Eye (tissue), 1 donor: ENCODE measurements around the gene C4orf50.

ENCODE experiments used
- DNase-seq: peaks from one replicate; pipeline ENCODE4 v3.0.0-alpha.2; 2015

The C4orf50 gene

DNA sequence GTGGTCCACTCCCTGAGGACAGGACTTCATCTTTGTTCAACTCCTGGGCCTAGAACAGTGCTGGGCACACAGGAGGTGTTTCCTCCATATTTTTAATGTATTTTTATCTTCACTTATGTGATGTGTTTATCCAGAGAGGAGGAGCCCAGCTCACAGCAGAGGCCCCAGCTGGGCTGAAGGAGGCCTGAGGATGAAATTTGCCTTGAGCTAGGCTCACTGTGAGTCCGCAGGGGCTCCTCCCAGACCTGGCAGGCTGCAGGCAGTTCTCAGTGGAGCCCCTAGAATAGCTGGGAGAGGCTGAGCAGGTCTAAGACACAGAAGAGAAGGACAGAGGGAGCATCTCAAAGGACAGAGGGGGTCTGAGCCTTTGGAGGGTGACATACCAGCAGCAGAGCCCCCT is 26.8 kb downstream of the C4orf50 start:
- DNase-seq = no peak

DNA sequence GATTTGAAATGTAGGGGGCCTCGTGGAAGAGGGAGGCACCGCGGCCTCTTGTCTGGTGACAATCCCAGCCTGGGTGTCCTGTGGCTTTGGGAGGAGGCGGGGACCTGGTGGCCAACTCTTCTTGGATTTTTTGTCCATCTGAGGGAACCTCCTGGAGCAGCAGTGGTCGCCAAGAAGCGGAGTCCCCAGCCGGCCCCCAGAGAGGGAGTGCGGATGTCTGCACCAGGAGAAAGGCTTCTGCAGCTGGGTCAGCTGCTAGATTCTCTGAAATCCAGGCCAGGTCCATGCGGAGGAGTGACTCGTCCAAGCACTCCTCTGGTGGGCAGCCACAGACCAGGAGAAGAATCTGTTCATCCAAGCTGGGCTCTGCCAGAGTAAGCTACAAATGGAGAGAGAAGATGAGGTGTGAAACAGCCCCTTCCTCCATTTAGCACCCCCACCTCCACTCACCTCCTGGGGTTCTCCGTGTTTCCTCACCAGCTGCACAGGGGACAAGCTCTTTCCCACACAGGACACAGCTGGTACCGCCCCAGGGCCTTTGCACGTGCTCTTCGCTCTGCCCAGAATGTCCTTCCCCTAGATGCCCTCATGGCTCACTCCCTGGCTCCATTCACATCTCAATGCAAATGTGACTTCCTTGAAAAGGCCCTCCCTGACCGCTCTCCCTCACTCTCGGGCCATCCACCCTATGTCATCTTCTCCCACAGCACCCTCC is 27.6 kb downstream of the C4orf50 start:
- no peak for DNase-seq

DNA sequence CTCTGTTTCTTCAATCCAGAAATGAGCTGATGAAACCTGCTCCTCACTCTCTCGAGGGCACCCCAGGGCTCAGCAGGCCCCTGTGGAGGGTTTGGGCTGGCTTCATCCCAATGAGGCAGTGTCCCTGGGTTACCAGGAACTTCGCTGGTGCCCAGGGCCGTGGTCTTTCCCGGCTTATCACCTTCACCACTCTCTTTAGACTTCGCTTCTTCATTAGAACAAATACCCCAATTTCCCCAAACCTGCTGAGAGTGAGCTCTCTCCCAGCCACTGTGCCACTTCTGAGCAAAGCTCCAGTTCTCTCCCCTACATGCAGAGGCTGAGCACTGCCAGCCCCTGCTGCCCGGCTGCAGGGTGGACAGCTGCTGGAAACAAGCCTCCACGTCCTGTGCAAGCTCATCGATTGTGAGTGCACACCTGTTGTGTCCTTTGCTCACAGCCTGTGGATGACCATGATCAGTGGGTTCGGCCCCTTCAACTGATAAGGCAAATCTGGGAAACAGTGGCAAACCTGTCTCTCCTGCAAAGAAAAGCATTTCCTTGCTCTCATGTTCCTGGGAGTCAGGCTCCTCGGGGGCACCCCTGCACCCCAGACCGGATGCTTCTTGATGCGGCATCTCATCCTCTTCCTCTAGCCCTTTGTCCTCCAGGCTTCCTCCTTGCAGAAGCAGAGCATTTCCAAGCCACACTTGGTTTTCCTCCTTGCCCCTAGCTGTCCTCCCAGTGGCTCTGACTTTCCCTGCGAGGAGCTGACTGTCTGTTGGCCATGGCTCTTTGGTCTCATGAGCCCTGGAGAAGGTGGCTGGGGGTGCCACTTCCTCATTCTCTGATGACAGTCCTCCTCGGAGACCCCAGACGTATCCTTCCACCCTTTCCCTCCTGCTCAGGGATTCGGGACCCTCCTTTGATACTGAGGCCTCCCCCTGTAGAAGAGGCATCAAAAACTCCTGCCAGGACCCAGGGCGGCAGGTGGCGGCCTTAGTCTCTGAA is 28.7 kb downstream of the C4orf50 start:
- DNase-seq = no peak

DNA sequence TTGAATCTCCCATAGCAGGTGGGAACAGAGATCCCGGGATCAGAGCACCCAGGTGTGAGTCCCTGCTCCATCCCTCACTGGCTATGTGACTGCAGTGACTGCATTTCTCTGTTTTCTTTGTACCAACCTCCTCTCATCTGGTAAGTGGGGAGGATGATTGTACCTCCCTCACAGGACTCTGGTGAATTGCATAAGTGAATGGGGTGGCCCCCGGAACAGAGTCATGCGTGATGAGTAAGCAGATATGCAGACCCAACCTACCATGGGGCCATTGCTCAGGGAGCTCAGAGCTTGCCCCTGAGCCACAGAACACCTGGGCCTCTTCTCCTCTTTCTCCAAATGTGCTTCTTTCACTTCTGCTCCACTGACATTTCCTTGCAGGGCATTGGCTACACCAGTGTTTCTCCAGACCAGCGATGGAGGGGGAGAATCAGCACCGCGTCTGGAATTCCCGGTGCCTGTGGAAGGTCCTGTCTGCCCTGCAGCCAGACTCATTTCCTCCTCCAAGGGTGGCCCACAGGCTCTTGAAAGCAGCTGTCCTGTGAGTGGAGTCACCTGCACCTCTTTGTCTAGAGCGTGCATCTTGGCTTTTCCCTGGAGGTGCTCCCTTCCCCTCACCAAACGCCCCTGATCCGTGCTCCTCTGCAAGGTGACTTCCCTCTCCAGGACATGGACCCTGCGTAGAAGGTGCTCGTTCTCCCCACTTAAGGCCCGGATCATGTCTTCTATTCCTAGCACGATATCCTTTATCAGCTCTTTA is 30.0 kb downstream of the C4orf50 start:
- no peak for DNase-seq

DNA sequence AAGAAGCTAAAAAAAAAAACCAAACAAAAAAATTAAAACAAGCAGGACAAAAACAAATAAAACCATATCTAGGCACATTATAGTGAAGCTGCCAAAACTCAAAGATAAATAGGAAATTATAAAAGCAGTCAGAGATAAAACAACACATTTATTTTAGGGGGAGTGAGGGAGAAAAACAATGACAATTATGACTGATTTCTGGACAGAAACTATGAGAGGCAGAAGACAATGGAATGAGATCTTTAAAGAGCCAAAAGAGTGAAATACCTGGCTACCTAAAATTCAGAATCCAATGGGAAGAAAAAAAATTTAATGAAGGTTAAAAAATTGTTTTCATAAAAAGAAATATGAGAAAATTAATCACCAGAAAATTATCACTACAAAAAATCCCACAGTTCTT is 33.4 kb downstream of the C4orf50 start:
- DNase-seq = no peak

DNA sequence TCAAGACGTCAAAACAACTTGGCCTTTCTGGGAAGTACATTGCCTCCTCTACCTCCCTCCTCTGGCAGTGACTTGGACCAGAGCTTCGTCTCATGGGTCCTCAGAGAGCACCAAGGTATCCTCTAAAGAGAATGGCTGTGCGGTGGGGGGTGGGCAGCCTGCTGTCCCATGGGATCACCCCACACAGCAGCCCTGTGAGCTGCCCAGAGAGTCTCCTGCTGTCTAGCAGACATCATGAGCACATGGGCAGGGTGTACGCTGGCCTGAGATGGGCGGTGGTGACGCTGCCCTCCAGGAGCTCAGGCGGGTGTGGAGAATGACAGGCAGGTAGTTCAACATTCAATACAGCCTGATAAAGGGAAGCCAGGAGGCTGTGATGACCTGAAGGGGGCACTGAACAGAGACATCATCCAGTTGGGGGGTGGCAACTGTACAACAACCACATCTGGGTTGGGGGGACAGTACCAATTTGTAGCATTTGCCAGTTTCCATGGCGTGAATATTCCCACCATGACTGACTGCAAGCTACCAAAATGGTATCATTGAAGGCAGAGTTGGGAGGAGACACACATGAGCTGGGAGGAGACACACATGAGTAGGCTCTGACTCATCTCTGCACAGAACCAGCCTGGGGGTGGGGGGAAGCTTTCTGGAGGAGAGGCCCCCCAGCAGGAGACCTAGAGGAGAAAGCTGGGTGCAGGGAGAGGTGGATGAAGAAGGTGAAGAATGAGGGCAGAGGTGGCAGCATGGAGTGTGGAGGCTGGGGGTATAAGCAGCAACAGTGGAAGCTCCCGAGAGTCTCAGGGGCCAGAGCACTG is 35.9 kb downstream of the C4orf50 start:
- DNase-seq = no peak

DNA sequence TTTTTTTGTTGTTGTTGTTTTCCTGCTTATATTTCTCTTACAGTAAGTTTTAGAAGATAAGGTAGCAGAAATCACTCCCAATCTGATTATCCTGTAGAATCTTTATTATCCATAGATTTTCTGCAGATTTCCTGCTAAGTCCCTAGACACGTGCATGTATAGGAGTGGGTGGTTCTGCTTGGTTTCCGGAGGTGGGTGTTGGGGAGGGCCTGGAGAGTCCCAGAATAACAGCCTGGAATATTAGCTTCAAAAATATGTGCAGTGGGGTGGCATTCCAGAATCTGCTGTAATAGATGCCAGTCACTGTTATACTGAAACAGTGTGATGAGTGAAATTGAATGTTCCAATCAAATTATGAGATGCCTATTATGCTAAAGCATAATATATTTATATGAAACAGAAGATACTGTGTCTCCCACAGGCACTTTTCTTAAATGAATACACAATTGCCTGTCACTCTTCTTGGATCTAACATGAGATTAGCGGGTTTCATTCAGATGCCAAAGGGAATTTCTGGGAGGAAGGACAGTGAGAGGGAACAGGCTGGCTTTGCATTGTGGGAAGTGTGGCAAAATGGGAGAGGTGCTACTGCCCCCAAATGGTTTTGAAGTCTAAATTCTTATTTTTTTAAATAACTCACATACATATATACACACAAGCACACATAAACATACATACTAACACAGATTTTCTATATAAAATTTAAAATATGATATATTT is 37.6 kb downstream of the C4orf50 start:
- no peak for DNase-seq

DNA sequence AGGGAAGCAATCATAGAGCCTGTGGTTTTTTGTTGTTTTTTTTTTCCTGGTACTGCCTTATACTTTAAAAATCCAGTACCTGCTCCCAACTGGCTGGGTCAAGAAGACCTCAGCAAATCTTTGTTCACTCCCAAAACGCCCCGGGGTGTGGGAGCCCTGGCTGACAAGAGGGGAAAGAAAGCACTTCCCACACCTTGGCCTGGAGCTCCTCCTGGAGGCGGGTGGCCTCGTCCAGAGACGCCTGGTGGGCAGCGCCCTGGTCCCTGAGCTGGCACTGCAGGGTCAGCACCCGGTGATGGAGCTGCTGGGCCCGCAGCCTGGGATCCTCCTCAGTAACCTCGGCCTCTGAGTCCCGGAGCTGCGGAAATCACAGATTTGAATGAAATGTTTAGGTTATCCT is 38.2 kb downstream of the C4orf50 start:
- DNase-seq = no peak

DNA sequence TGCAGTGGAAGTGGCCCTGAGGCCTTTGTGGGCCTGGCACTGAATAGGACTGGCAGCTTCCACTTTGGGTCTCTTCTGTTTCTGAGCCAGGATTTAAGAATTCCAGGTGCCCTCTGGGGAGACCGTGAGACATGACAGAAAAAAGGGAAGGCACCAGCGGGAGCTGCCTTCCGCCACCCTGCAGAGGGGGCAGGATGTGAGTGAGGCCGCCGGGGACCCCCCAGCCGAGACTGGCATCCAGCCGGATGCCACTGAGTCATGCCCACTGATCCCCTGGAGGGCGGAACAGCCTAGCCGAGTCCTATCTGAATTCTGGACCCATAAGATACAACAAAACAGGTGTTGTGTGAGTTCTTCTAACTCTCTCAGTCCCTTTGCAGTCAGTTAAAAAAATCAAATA is 41.3 kb downstream of the C4orf50 start:
- DNase-seq = no peak

DNA sequence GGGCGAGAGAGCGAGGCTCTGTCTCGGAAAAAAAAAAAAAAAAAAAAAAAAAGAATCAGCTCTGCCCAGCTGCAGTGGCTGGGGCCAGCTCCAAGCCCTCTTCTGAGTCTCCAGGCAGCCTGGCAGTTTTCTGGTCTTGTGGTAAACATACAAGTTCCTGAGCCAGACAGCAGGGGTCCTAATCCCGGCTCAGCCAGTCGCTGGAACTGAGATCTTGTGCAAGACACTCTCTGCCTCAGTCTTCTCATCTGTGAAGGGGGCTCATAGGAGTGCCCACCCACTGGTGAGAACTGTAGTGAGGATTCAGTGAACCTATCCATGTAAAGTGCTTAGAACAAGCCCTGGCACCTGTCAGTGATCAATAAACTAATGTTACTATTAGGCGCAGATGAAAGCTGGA is 41.8 kb downstream of the C4orf50 start:
- DNase-seq = no peak

DNA sequence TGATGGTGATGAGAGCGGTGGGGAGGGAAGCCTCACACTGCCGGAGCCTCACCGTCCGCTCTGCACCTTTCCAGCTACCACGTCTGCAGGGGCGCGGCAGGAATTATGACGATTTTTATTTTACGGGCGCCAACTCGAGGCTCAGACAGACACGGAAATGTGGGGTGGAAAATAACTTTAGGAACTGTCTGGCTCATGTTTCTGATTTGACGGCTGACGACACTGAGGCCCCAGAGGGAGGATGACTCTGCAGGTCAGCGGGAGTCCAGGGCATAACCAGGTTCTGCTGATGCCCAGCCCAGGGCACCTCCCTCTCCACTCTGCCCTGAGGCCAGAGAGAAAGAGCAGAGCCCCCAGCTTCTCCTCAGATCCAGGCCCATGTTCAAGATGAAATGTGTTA is 43.9 kb downstream of the C4orf50 start:
- no peak for DNase-seq

DNA sequence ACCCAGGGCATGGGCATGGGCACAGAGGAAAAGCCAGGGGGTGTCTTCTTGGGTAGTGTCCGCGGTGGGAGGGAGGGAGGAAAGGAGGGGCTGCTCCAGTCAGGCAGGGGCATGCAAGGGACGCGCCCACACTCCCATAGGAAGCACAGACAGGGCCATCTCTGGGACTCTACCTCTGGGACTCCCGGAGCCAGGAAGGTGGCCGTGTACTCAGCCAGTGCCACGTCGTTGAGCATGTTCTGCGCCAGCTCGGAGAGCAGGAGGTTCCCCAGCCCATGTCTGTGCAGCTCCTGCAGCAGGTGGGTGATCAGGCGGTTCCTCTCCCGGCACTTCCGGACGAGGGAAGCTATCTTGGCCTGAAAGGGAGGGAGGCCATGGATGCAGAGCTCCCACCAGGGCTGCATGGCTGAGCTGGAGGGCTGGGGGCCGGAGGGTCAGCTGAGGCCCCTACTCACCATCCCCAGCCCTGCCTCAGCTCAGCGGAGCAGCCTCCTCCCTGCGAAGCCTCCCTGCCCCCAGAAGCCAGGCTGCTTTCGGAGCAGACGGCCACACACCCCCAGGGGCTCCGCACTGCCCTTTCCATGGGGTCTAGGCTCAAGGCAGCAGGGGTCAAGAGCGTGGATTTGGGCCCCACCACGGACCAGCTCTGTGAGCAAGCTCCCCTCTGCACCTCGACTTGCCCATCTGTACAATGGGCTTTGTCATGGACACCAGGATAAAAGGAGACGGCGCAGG is 44.6 kb downstream of the C4orf50 start:
- DNase-seq = no peak

DNA sequence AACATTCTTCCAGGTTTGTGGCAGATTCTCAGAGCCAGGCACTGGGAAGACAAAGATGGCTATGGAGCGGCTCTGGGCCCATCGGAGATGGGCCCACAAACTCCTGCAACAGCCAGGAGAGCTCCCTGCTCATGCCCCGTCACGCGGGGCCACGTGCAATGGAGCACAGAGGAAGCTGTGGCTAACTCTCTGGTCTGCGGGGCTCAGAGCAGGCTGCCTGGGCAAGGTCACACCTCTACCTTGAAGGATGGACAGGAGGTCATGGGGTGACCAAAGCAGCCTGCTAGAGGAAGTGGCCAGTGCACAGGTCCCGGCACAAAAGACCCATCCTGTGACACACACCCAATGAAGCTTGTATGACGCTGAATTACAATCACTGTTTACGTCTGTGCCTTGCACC is 45.2 kb downstream of the C4orf50 start:
- no peak for DNase-seq

DNA sequence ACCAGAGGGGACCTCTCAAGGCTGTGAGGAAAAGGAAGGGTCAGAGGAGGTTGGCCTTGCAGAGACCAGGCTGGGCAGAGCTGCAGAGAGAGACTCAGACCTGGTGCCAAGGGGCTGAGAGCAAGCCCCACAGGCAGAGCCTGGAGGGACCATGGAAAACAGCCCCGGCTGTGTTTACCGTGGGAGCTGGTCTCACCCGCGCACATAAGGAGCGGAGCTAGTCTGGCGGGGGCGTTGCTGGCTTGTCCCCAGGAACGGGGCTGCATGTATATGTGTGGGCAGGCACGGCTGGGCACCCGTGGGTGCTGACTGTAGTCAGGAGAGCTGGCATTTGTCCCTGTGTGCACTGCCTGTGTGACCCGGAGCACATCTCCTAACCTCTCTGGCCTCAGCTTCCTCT is 45.7 kb downstream of the C4orf50 start:
- no peak for DNase-seq

DNA sequence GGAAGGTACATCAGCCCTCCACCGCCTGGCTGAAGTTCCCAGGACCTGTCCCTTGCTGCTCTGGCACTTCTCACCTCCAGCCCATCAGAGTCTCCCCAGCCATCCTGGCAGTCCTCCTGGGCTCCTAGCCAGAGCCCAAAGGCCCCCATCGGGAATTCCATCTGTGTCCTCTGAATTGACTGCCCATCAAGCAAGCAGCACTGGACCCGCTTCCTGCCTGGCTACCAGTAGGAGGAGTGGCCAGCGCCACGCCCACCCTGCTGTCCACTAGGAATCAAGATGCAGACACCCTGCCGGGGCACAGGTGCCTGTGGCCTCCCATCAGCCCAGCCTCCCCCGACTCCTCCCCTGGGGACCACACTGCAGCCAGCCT is 47.2 kb downstream of the C4orf50 start:
- DNase-seq = no peak

DNA sequence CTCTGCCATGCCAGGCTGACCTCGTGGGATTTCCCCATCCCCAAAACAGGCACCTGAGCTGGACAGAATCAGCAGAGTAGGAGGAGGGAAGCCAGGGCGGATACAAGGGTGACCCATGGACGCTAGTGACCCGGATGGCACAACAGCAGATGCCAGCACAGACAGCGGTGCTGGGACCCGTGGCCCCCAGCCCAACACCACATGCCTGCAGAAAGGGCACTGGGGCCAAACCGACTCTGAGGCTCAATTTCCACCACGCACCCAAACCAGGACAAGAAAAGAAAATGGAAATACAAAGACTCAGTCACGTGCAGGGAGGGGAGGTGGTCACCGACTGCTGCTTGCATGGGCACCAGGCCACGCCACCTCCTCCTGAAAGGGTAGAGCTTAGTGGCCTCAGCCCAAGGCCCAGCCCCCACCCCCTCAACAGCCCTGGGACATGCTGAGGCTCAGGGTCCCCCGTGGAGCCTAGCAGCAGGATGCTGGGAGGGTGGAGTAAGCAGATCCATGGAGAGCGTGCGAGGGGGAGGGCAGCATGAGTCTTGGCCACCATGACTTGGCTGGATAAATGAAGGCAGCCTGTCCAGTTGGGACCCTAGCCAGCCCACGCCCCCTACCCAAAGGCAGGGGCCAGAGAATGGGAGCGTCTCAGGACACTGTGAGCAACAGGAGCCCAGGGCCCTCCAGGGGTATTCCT is 47.7 kb downstream of the C4orf50 start:
- no peak for DNase-seq

DNA sequence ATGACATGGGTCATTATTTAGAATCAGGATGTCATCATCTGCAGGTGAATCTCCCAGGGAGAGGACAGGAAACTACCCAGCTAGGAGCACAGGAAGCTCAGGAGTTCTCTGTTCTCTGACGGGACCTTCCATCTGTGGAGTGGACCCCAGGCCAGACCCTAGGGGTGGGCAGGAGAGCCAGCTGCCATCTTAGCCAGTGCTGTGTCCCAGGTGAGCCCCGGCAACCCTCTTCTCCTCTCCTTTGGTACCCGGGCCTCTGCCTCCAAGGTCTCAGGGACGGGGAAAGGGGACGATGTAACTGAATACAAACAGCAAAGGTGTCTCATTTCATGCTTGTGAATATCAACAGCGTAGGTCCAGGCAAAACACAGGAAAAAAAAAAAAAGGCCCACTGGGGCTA is 48.5 kb downstream of the C4orf50 start:
- no peak for DNase-seq

DNA sequence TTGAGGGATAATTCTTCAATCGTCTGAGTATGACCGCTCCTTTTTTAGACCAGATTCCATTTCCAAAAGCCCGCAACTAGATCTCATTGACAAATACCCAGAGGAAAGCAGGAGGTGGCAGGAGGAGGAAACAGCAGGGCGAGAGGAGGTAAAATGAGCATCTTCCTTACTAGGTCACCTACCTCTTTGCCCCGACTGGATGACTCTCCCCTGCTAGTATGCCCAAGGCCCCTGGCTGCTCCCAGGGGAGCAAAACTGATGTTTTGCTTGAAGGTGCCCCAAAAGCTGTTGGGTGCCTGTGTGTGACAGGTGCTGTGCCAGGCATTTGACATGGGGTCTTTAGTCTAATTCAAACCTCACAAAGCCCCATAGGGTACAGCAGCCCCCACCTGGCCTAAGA is 48.9 kb downstream of the C4orf50 start:
- no peak for DNase-seq

DNA sequence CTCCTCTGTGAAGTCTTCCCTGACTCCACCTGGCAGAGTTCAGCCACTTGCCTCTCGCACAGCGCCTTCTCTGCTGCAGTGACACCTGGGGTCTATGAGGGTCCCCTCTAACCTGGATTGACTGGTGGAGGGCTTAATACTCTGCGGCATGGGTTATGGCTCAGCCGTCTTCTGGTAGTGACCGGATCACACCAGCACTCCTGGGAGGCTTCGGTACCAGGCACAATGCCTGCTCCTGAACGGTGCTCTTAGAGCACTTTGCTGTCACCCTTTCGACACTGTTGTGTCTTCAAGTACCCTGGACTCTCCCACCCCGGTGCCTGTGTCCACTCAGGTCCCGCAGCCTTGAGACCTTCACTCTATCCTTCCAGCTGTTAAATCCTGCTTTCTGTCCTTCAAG is 50.0 kb downstream of the C4orf50 start:
- DNase-seq = no peak

DNA sequence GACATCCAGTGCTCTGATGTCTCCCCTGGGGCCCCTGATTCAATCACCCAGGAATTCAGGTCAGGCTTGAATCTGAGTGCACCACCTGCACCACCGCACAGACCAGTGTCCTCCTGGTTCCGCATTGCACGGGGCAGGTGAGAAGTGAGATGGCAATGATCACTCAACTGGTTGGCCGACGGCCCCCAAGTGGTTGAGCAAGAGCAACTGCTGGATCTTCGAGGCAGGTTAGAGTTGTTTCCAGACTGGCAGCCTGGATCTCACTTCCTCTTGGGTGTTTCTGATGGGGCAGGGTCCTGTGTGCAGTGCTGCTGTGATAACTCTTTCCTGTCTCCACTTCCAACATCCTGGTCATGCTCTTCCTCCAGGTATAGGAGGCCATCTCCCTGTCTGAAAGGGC is 50.4 kb downstream of the C4orf50 start:
- no peak for DNase-seq

DNA sequence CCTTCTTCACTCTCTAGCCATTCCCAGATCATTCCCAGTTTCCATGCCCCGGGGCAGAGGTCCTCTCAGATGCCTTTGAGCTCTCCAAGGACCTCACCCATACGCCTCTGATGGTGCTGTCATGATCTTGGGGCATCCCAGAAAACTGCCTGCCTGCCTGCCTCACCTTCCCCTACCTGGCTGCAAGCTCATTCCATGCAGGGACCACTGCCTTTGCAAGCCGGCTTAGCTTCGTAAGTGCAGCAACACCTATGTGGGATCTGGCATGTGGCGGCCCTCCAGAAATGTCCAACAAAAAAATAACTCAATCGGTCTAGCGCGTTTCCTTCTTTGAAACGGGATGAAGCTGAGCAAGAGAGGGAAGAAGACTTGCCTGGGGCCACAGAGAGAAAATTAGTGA is 53.0 kb downstream of the C4orf50 start:
- DNase-seq = no peak
